ENCODE results near the gene RAD51C. TPM values are rescaled to one million over a fixed set of nuclear protein-coding genes. Genes with fewer than 3 reads are reported as not detected.

Gene RAD51C
- total and polyA plus RNA-seq, 9 of the 15 experiments (the other 6 are each of a cell fraction or from before 2014, with no cell fraction given), result 93.9 to 341 (median 135) TPM

- TF ChIP-seq EZH2 (IDR thresholded peaks at IDR 0.05; ENCODE audit: borderline replicate concordance, low read depth, low read length) (no peak), ZNF407 (IDR thresholded peaks at IDR 0.05; ENCODE audit: low read depth) (peak; percentile 64), ZKSCAN1 (IDR thresholded peaks at IDR 0.05; ENCODE audit: low read depth, low read length) (no peak), LEF1 (IDR thresholded peaks at IDR 0.05) (no peak; the same call in 1 of the 2 replicates), CBFA2T3 (IDR thresholded peaks at IDR 0.05) (no peak), ZNF766 (CRISPR knock-in tag; conservative IDR thresholded peaks at IDR 0.05) (peak; percentile 80; the same call in 1 of the 2 replicates), SNAPC5 (CRISPR knock-in tag; IDR thresholded peaks at IDR 0.05) (no peak), HES1 (IDR thresholded peaks at IDR 0.05; ENCODE audit: low read depth) (no peak), ZFP1 (CRISPR knock-in tag; IDR thresholded peaks at IDR 0.05) (no peak), SLC30A9 (CRISPR knock-in tag; IDR thresholded peaks at IDR 0.05) (no peak), ATF7 (IDR thresholded peaks at IDR 0.05) (peak; percentile 95), SIN3A (IDR thresholded peaks at IDR 0.05; ENCODE audit: borderline replicate concordance in 2 of 2, control insufficient read depth in 1 of 2, low read depth in 2 of 2, low read length in 2 of 2) (peak in 1 of 2 experiments; percentile 62; a peak in 1 of 4 replicates), PCBP2 (IDR thresholded peaks at IDR 0.05; ENCODE audit: low read depth, low read length, poor library complexity, severe bottlenecking) (no peak), NR2C1 (IDR thresholded peaks at IDR 0.05) (peak; percentile 58), NR2C1 (tag; IDR thresholded peaks at IDR 0.05) (peak; percentile 64), ZNF224 (CRISPR knock-in tag; IDR thresholded peaks at IDR 0.05) (0 out of 2 replicates have a peak, but pooled peaks have one; percentile 27), ZEB2 (IDR thresholded peaks at IDR 0.05) (no peak), FOS (IDR thresholded peaks at IDR 0.05; ENCODE audit: extremely low read depth, insufficient read length) (no peak), KLF6 (CRISPR knock-in tag; IDR thresholded peaks at IDR 0.05; ENCODE audit: borderline replicate concordance) (peak; percentile 24; the same call in 1 of the 2 replicates)
Measured at GRCh38 chr17:58692239-58693055, at the start of gene RAD51C (continued).

All from K562 (cell line).